WERI-Rb-1 (cell line): ENCODE results near the gene CRIP3.
A peak's percentile ranks its signal among the peaks of the same experiment; 100 is the strongest.

Experiments
- DNase-seq: peaks from one replicate; pipeline ENCODE4 v3.0.0-alpha.2; 2020
- H3K27ac ChIP-seq: fragments of 250-450 bp; sonication (Bioruptor Pico); 2 replicates; pipeline ENCODE4 v1.5.1; 2020; ENCODE audit warnings: mild to moderate bottlenecking, moderate library complexity
- H3K27me3 ChIP-seq: fragments of 250-450 bp; sonication (Bioruptor Pico); 2 replicates; pipeline ENCODE4 v1.5.1; 2021; ENCODE audit warnings: mild to moderate bottlenecking, low read depth, moderate library complexity; ENCODE audit not compliant: insufficient read depth, severe bottlenecking
- H3K36me3 ChIP-seq: fragments of 250-450 bp; sonication (Bioruptor Pico); 2 replicates; pipeline ENCODE4 v1.5.1; 2020; ENCODE audit warnings: mild to moderate bottlenecking, moderate library complexity
- H3K4me3 ChIP-seq: 2 replicates; pipeline ENCODE4 v1.5.1; 2011; ENCODE audit warnings: low read depth, mild to moderate bottlenecking, control low read depth, low read length
- H3K9me3 ChIP-seq: fragments of 250-450 bp; sonication (Bioruptor Pico); 2 replicates; pipeline ENCODE4 v1.5.1; 2021; ENCODE audit warnings: mild to moderate bottlenecking, moderate library complexity; ENCODE audit not compliant: severe bottlenecking
- TF ChIP-seq, protein P1 (sequence below): IDR thresholded peaks from 2 replicates; pipeline ENCODE4 v1.5.1; 2011; ENCODE audit warnings: low read depth, mild to moderate bottlenecking, control low read depth, inconsistent platforms, low read length

Gene CRIP3

DNA sequence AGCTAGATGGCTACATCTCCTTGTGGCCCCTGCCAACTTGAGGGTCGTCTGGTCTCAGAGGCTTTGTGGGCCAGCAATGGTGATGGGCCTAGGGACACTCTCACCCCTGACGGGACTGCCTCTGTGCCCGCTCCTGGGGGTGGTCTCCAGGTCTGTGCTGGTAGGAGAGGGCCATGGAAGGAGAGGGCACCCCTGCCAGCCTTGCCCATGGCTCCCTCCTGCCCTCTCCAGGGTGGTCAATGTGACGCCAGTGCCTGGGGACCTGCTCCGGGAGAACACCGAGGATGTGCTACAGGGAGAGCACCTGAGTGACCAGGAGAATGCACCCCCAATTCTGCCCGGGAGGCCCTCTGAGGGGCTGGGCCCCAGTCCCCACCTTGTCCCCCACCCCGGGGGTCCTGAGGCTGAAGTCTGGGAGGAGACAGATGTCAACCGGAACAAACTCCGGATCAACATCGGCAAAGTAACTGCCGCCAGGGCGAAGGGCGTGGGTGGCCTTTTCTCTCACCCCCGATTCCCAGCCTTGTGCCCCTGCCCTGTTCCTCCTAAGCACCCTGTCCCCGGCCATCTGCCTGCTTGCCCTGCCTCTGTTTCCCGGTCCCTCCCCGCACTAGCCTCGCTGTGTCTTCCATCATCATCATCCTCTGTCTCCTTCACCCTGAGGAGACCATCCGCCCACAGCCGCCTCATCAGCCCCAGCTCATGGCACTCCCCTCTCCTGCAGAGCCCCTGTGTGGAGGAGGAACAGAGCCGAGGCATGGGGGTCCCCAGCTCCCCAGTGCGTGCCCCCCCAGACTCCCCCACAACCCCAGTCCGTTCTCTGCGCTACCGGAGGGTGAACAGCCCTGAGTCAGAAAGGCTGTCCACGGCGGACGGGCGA, 49.6 kb downstream of the CRIP3 start:
- H3K36me3 ChIP-seq, result no peaks in the 10 kb centered on the region
- TF ChIP-seq, protein P1, sequence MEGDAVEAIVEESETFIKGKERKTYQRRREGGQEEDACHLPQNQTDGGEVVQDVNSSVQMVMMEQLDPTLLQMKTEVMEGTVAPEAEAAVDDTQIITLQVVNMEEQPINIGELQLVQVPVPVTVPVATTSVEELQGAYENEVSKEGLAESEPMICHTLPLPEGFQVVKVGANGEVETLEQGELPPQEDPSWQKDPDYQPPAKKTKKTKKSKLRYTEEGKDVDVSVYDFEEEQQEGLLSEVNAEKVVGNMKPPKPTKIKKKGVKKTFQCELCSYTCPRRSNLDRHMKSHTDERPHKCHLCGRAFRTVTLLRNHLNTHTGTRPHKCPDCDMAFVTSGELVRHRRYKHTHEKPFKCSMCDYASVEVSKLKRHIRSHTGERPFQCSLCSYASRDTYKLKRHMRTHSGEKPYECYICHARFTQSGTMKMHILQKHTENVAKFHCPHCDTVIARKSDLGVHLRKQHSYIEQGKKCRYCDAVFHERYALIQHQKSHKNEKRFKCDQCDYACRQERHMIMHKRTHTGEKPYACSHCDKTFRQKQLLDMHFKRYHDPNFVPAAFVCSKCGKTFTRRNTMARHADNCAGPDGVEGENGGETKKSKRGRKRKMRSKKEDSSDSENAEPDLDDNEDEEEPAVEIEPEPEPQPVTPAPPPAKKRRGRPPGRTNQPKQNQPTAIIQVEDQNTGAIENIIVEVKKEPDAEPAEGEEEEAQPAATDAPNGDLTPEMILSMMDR, result no peak
- DNase-seq, result peak; percentile 10
- H3K4me3 ChIP-seq, result no peak overlapping the region
- H3K9me3 ChIP-seq, result no peaks in the 10 kb centered on the region
- no peaks in the 10 kb centered on the region for H3K27me3 ChIP-seq
- no peak overlapping the region for H3K27ac ChIP-seq

GRCh38 chr6:43258180-43258579, 50.4 kb downstream of the CRIP3 start:
- H3K9me3 ChIP-seq, result no peaks in the 10 kb centered on the region
- no peak overlapping the region for H3K4me3 ChIP-seq
- no peaks in the 10 kb centered on the region for H3K27me3 ChIP-seq
- H3K27ac ChIP-seq, result no peak overlapping the region
- TF ChIP-seq, protein P1, result no peak
- no peaks in the 10 kb centered on the region for H3K36me3 ChIP-seq
- no peak for DNase-seq

- no peaks in the 10 kb centered on the region for H3K9me3 ChIP-seq
- no peak overlapping the region for H3K27ac ChIP-seq
- TF ChIP-seq, protein P1, result no peak
- no peak for DNase-seq
- no peaks in the 10 kb centered on the region for H3K27me3 ChIP-seq
- H3K4me3 ChIP-seq, result no peak overlapping the region
- no peaks in the 10 kb centered on the region for H3K36me3 ChIP-seq
These were observed 51.1 kb downstream of the CRIP3 start for GRCh38 chr6:43257367-43258145.

GRCh38 chr6:43256670-43257366, 51.8 kb downstream of the CRIP3 start:
- Histone ChIP-seq H3K4me3 (no peak overlapping the region), H3K9me3 (no peaks in the 10 kb centered on the region), H3K27ac (no peak overlapping the region), H3K36me3 (no peaks in the 10 kb centered on the region), H3K27me3 (no peaks in the 10 kb centered on the region)
- TF ChIP-seq, protein P1, result no peak
- no peak for DNase-seq
